HCT116 (cell line): ENCODE data around the gene NEDD4. TPM values are rescaled to one million over a fixed set of nuclear protein-coding genes. Genes with fewer than 3 reads are reported as not detected.

ENCODE experiments used
- ATAC-seq: fragments of 200-7000 bp; cut with Tn5 transposase; 2 replicates; pipeline ENCODE4 v1.9.1; 2020; ENCODE audit warnings: mild to moderate bottlenecking, moderate library complexity
- BruUV-seq: library from RNA; stranded (reverse); fragments of 400-500 nt; replicated peaks from 2 replicates; lab custom pipeline; 2021; lab: Mats Ljungman, UMichigan
- CTCF ChIA-PET: fragments of 300-600 bp; sonication (Branson Sonifier 250); formaldehyde crosslinking; loops from one replicate; lab custom pipeline; 2021; ENCODE audit warnings: antibody characterized with exemption; lab: Charles Lee
- POLR2A ChIA-PET: fragments of 300-600, 350-600 bp; sonication (Branson Sonifier 250); formaldehyde crosslinking; loops from one replicate; lab custom pipeline; 2021; ENCODE audit warnings: antibody characterized with exemption; lab: Charles Lee
- RAD21 ChIA-PET, 2 experiments: fragments of 300-600 bp; sonication (Branson Sonifier 250); formaldehyde crosslinking; loops; one replicate each; lab custom pipeline; 2023; ENCODE audit warnings: low total read pairs in 2 of 2; ENCODE audit not compliant: uncharacterized antibody in 2 of 2, unreplicated experiment in 2 of 2, low non-redundant PET in 1 of 2; lab: Charles Lee
- DNase-seq: peaks from one replicate; pipeline ENCODE4 v3.0.0-alpha.2; 2010; ENCODE audit warnings: low read depth, low spot score
- H2AFZ ChIP-seq: fragments of 200-600 bp; shearing (Covaris generic), sonication (generic); 2 replicates; pipeline ENCODE4 v1.6.1; 2017; ENCODE audit warnings: low read depth, mixed run types, mixed read lengths, antibody characterized with exemption, low read length; ENCODE audit not compliant: poor library complexity, severe bottlenecking
- H3K27ac ChIP-seq: 2 replicates; pipeline ENCODE4 v1.5.1; 2012; ENCODE audit warnings: low read depth, low read length
- H3K27me3 ChIP-seq: fragments of 200-600 bp; sonication (generic); 2 replicates; pipeline ENCODE4 v1.6.1; 2016; ENCODE audit warnings: mixed run types, low read length, mixed read lengths; ENCODE audit not compliant: insufficient read depth
- H3K36me3 ChIP-seq, 2 experiments: fragments of 200-500 bp in 1 of 2; fragments of 200-600 bp in 1 of 2; sonication (Bioruptor generic) in 1 of 2; sonication (generic) in 1 of 2; 2 replicates each; pipeline versions ENCODE4 v1.5.1 to v1.6.1; 2014 to 2016; ENCODE audit warnings: low read length in 2 of 2, inconsistent platforms in 1 of 2, mixed read lengths in 1 of 2, mixed run types in 1 of 2; ENCODE audit not compliant: insufficient read depth in 2 of 2, control insufficient read depth in 1 of 2
- H3K4me1 ChIP-seq, 2 experiments: fragments of 200-600 bp in 1 of 2; sonication (generic) in 1 of 2; 2 replicates each; pipeline versions ENCODE4 v1.5.1 to v1.6.1; 2012 to 2017; ENCODE audit warnings: low read length in 2 of 2, inconsistent platforms in 1 of 2, mild to moderate bottlenecking in 1 of 2, mixed read lengths in 1 of 2, mixed run types in 1 of 2, moderate library complexity in 1 of 2; ENCODE audit not compliant: insufficient read depth in 2 of 2, control insufficient read depth in 1 of 2
- H3K4me2 ChIP-seq: fragments of 200-600 bp; sonication (generic); 2 replicates; pipeline ENCODE4 v1.6.1; 2017; ENCODE audit warnings: mixed run types, low read length, mixed read lengths
- H3K4me3 ChIP-seq, 2 experiments: fragments of 200-600 bp in 1 of 2; sonication (generic) in 1 of 2; replicated peaks in 1 of 2; 2 replicates each; pipeline ENCODE4 v1.5.1; 2011 to 2016; ENCODE audit warnings: low read length in 2 of 2, control low read depth in 1 of 2, low read depth in 1 of 2, mild to moderate bottlenecking in 1 of 2, mixed read lengths in 1 of 2, mixed run types in 1 of 2
- H3K79me2 ChIP-seq: fragments of 200-600 bp; sonication (generic); 2 replicates; pipeline ENCODE4 v1.6.1; 2017; ENCODE audit warnings: mild to moderate bottlenecking, mixed run types, low read length, moderate library complexity, mixed read lengths; ENCODE audit not compliant: insufficient read depth
- H3K9ac ChIP-seq: fragments of 200-600 bp; sonication (generic); 2 replicates; pipeline ENCODE4 v1.6.1; 2016; ENCODE audit warnings: low read length, mixed read lengths
- H3K9me2 ChIP-seq: fragments of 200-600 bp; sonication (generic), shearing (Covaris generic); 2 replicates; pipeline ENCODE4 v1.6.1; 2017; ENCODE audit warnings: mixed run types, mild to moderate bottlenecking, moderate library complexity; ENCODE audit not compliant: insufficient read depth
- H3K9me3 ChIP-seq, 2 experiments: fragments of 200-500 bp in 1 of 2; fragments of 200-600 bp in 1 of 2; sonication (Bioruptor generic) in 1 of 2; sonication (generic) in 1 of 2; 2 replicates each; pipeline ENCODE4 v1.6.1; 2014 to 2017; ENCODE audit warnings: low read length in 2 of 2, mixed read lengths in 2 of 2, inconsistent platforms in 1 of 2, low read depth in 1 of 2, mild to moderate bottlenecking in 1 of 2, mixed run types in 1 of 2, moderate library complexity in 1 of 2; ENCODE audit not compliant: control insufficient read depth in 1 of 2, insufficient read depth in 1 of 2
- H4K20me1 ChIP-seq: fragments of 200-600 bp; sonication (generic), shearing (Covaris generic); 2 replicates; pipeline ENCODE4 v1.6.1; 2017; ENCODE audit warnings: mixed run types, mild to moderate bottlenecking, moderate library complexity; ENCODE audit not compliant: insufficient read depth
- CEBPB ChIP-seq: IDR thresholded peaks from 2 replicates; pipeline ENCODE4 v1.6.1; 2012; ENCODE audit warnings: low read depth
- ELF1 ChIP-seq: IDR thresholded peaks from 2 replicates; pipeline ENCODE4 v1.6.1; 2012; ENCODE audit warnings: low read depth, borderline replicate concordance
- EZH2 ChIP-seq: fragments of 200-600 bp; sonication (generic); IDR thresholded peaks from 2 replicates; pipeline ENCODE4 v1.6.1; 2017; ENCODE audit warnings: antibody characterized with exemption, mixed run types
- FOSL1 ChIP-seq: IDR thresholded peaks from 2 replicates; pipeline ENCODE4 v1.6.1; 2012; ENCODE audit warnings: low read depth
- POLR2A ChIP-seq: IDR thresholded peaks from 2 replicates; pipeline ENCODE4 v1.7.0; 2011; ENCODE audit warnings: borderline replicate concordance; ENCODE audit not compliant: insufficient read depth, insufficient read length; ENCODE audit errors: extremely low read depth
- POLR2AphosphoS5 ChIP-seq: IDR thresholded peaks from 2 replicates; pipeline ENCODE4 v1.6.1; 2011; ENCODE audit warnings: mild to moderate bottlenecking, low read depth, low read length, moderate library complexity
- RAD21 ChIP-seq: IDR thresholded peaks from 2 replicates; pipeline ENCODE4 v1.6.1; 2012; ENCODE audit warnings: low read depth, mild to moderate bottlenecking
- SRF ChIP-seq: IDR thresholded peaks from 2 replicates; pipeline ENCODE4 v1.6.1; 2012; ENCODE audit warnings: low read depth
- YY1 ChIP-seq: IDR thresholded peaks from 2 replicates; pipeline ENCODE4 v1.6.1; 2011; ENCODE audit warnings: low read length, low read depth, moderate library complexity, mild to moderate bottlenecking; ENCODE audit not compliant: insufficient replicate concordance; ENCODE audit errors: extremely low read depth
- ZNF274 ChIP-seq: fragments of 200-500 bp; sonication (Bioruptor generic); IDR thresholded peaks from 2 replicates; pipeline ENCODE4 v1.6.1; 2014; ENCODE audit warnings: mild to moderate bottlenecking, low read depth, low read length, inconsistent platforms
- intact Hi-C: fragments of 100-400 bp; cut with micrococcal nuclease; formaldehyde crosslinking; loops from 2 replicates; pipeline ENCODE4 v1.10.0; 2022
- total RNA-seq: library from RNA; stranded (reverse); gene quantifications from one replicate; pipeline ENCODE4 v1.2.1, GENCODE V29; 2021; ENCODE audit not compliant: unreplicated experiment
- TF ChIP-seq, protein P1 (sequence below): IDR thresholded peaks from 2 replicates; pipeline ENCODE4 v1.6.1; 2012
- TF ChIP-seq, protein P2 (sequence below): IDR thresholded peaks from 2 replicates; pipeline ENCODE4 v1.6.1; 2011; ENCODE audit warnings: mild to moderate bottlenecking, low read length, moderate library complexity; ENCODE audit not compliant: insufficient replicate concordance; ENCODE audit errors: extremely low read depth

Gene NEDD4
- total RNA-seq, 1 experiment from 2014 or later, result 13.7 TPM

DNA sequence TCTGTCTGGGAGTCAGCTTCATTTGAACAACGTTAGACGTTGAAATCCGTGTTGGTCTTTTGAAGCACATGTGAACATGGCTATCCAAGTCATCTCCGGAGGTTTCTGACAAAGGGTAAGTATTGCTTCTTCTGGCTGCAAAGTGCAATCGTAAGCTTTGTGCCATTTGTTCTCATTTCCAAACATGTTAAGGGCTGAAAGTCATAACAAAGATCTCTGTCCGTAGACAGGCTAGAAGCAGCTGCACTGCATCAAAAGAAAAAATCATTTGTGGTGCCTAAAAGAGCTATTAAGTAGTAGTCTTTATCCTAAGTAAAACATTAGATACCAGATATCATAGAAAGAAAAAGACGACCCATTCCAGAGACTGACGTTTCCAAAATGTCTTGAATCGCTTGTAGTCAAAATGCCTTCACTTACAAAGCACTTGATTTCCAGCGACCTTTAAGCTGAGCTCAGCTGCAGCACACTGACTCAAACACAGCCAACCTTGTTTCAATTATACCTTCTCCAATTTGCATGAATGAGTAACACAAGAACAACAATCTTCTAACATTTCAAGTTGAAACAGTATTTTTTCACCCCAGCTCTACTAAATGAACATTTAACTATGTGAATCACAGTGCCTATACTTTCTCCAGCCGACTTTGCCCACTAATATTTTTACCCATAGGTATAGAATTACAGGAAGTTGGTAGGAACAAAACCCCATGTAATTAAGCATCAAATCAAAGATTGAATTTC lies 76.6 kb downstream of the NEDD4 start:
- peaks cover 6% of the 10 kb centered on the region in 2 experiments; a peak in 3 of 4 replicates for H3K4me1 ChIP-seq
- intact Hi-C loops, result no loop called here
- no peak overlapping the region for H3K4me2 ChIP-seq
- BruUV-seq, result no TSS peak
- no peaks in the 10 kb centered on the region for H4K20me1 ChIP-seq
- no peak for DNase-seq
- H3K27me3 ChIP-seq, result no peaks in the 10 kb centered on the region
- no peaks in the 10 kb centered on the region for H3K79me2 ChIP-seq
- no peak overlapping the region for H2AFZ ChIP-seq
- no peak overlapping the region for H3K4me3 ChIP-seq
- H3K27ac ChIP-seq, result no peak overlapping the region
- ATAC-seq, result no peak
- no peaks in the 10 kb centered on the region for H3K9me3 ChIP-seq
- H3K9ac ChIP-seq, result no peak overlapping the region
- ChIA-PET CTCF (interaction anchor here (1.3 to 3.4 kb wide), 6 partner anchors 9 to 267 kb away, joined by 3 to 23 read pairs (median 5); no protein-coding TSS in a partner anchor), POLR2A (interaction anchor here (2.0 kb wide), 1 partner anchor 9 kb away, joined by 6 read pairs; no protein-coding TSS in a partner anchor), RAD21 (interaction anchor here in 1 of 2 experiments (1.1 kb wide), 1 partner anchor 19 kb away, joined by 5 read pairs; no protein-coding TSS in a partner anchor)
- H3K9me2 ChIP-seq, result no peaks in the 10 kb centered on the region
- H3K36me3 ChIP-seq, result no peaks in the 10 kb centered on the region
- no peak for TF ChIP-seq ZNF274
- no peak for TF ChIP-seq CEBPB
- no peak for TF ChIP-seq POLR2AphosphoS5
- TF ChIP-seq FOSL1, result no peak
- TF ChIP-seq, protein P1, sequence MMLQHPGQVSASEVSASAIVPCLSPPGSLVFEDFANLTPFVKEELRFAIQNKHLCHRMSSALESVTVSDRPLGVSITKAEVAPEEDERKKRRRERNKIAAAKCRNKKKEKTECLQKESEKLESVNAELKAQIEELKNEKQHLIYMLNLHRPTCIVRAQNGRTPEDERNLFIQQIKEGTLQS, result no peak
- TF ChIP-seq EZH2, result no peak
- no peak for TF ChIP-seq SRF
- TF ChIP-seq, protein P2, sequence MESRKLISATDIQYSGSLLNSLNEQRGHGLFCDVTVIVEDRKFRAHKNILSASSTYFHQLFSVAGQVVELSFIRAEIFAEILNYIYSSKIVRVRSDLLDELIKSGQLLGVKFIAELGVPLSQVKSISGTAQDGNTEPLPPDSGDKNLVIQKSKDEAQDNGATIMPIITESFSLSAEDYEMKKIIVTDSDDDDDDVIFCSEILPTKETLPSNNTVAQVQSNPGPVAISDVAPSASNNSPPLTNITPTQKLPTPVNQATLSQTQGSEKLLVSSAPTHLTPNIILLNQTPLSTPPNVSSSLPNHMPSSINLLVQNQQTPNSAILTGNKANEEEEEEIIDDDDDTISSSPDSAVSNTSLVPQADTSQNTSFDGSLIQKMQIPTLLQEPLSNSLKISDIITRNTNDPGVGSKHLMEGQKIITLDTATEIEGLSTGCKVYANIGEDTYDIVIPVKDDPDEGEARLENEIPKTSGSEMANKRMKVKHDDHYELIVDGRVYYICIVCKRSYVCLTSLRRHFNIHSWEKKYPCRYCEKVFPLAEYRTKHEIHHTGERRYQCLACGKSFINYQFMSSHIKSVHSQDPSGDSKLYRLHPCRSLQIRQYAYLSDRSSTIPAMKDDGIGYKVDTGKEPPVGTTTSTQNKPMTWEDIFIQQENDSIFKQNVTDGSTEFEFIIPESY, result no peak
- no peak for TF ChIP-seq YY1
- TF ChIP-seq RAD21, result no peak
- TF ChIP-seq ELF1, result no peak
- TF ChIP-seq POLR2A, result no peak
